HG02678 (cell line): Measurements from ENCODE around the gene ESRRG.

ENCODE experiments used
- ATAC-seq: cut with Tn5 transposase; IDR thresholded peaks from one replicate; pipeline ENCODE4 v1.9.1; 2021; ENCODE audit warnings: mild to moderate bottlenecking, moderate library complexity; ENCODE audit not compliant: unreplicated experiment

Gene ESRRG

DNA sequence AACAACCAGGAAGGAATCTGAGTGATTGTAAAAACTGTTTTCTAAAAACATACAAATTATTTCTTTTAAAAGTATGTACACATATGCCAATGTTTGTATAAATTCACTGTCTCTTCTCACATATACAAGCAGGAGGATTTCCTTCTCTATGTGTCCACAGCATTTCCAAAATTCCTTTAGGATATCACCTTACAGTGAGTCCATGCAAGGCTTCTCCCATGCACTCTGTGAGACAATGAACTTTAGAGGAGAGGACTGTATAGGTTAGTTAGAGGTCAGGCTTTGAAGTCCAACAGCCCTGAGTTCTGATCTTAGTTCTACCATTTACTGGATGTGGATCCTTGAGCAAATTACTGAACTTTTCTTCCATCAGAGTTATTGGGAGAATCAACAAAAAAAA, 265.9 kb downstream of the ESRRG start:
- no peak for ATAC-seq

DNA sequence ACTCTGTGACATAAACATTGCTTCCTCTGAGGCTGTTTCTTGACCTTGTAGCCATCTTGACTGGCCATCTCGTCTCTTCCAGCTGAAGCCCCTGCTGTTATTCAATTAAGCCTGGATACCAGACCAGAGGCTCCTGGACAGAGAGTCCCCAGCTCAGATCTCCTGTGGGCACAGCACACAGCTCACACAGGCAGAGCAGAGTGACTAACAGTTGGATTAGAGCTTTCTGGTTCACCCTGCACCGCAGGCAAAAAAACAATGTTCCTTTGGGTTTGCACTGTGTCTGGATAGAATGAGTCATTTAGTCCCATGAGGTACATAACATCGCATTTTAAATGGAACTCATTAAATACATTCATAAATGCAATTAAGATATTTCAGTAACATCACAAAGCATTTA, 266.5 kb downstream of the ESRRG start:
- ATAC-seq, result no peak

DNA sequence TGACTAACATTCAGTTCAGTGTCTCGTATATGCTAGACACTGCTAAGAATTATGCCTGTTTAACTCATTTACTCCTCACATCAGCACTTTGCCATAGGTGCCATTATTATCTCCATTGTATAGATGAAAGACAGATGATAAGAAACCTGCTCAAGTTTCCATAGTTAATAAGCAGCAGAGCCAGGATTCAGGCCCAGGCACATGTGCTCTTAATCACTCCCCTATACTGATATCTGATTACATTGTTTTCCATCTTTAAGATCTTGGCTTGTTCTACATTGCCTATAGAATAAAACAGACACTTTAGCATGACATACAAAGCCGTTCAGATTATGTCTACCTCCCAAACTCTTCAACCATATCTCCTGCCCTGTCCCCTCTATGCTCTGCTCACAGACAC, 269.5 kb downstream of the ESRRG start:
- no peak for ATAC-seq
